ENCODE results near the gene C4orf51.

- no peak for TF ChIP-seq CTCF (IDR thresholded peaks at IDR 0.05 in 8 of 11, conservative IDR thresholded peaks at IDR 0.05 in 3 of 11)
- no peak for TF ChIP-seq POLR2A (IDR thresholded peaks at IDR 0.05)
Observed at GRCh38 chr4:145681956-145682355, 2.0 kb downstream of the C4orf51 start.

All from spleen (tissue), 7 donors.